Measurements from ENCODE around the gene NOS1AP.

DNA sequence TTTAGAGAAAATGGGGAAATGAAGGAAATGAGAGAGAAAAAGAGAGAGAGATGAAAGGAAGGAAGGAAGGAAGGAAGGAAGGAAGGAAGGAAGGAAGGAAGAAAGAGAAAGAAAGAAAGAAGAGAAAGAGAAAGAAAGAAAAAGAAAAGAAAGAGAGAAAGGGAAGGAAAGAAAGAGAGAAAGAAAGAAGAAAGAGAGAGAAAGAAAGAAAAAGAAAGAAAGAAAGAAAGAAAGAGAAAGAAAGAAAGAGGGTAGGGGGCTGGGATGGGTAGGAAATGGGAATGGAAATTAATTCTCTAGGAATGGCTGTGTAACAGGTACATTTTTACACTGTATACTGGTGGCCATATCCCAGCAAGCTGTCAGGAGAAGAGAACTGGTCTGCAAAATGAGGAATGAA is 346.7 kb downstream of the NOS1AP start:
- TF ChIP-seq REST (IDR thresholded peaks at IDR 0.05; ENCODE audit: insufficient read depth in 1 of 2, low read depth in 2 of 2, low read length in 2 of 2): no peak
- TF ChIP-seq TAF1 (IDR thresholded peaks at IDR 0.05; ENCODE audit: borderline replicate concordance, insufficient read depth, low read length): no peak
- TF ChIP-seq FOXP2 (optimal IDR thresholded peaks at IDR 0.05; ENCODE audit: borderline replicate concordance, extremely low read depth, extremely low read length, insufficient read depth): no peak
- no peak for TF ChIP-seq SIN3A (IDR thresholded peaks at IDR 0.05; ENCODE audit: borderline replicate concordance, insufficient read depth, low read length)

All from PFSK-1 (cell line).